ENCODE data around the gene CHD5. TPM values are rescaled to one million over a fixed set of nuclear protein-coding genes. Genes with fewer than 3 reads are reported as not detected.
A peak's percentile ranks its signal among the peaks of the same experiment; 100 is the strongest.

The CHD5 gene
- total and polyA plus RNA-seq, 2 of the 4 experiments (the other 2 are of a cell fraction), result under 0.01 to 0.09 TPM

DNA sequence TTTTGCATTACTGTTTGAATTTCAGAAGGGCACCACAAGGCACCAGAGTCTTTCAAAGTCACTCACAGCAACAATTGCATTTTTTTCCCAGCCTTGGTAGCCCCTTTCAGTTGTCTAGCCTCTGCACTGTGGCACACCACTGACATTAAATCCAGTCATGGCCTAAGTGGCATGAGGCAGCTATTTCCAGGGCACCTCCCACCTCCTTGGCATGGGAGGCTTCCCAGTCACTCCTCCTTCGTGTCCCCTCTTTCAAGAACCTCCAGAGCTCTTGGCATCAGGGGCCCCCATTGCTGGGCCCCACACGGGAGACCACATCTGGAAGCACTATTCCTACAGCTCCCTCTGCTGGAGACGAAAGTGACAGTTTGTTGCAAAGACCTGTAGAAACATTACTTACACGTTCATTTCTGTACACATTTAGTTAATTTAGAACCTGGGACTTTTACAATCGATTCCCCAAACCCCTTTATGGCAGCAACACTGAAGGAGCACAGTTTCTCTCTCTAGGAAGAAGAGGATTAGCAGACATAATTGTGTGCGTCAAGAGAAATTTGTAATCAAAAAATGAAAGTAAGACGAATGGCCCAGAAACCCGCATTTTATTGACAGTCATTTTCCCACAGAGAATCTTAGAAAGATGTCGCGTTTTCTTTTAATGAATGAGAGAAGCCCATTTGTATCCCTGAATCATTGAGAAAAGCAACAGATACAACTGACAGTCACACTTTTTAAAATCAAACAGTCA is 5.7 kb upstream of the CHD5 start:
- Histone ChIP-seq H4K8ac (ENCODE audit: low read depth in 2 of 2, low read length in 2 of 2) (no peak overlapping the region), H3K79me1 (ENCODE audit: low read depth in 1 of 2, low read length in 2 of 2) (peaks cover 20 to 39% of the 10 kb centered on the region in 2 experiments), H3K18ac (ENCODE audit: low read depth, low read length) (no peak overlapping the region), H3K27me3 (ENCODE audit: control insufficient read depth, insufficient read depth, low read length) (peaks cover 5% of the 10 kb centered on the region; the same call in 1 of the 2 replicates), H3K56ac (ENCODE audit: extremely low read depth, insufficient read depth, low read length) (no peak overlapping the region), H3K4me2 (ENCODE audit: low read depth, low read length) (peak overlapping the region; percentile 17; the same call in 1 of the 2 replicates), H2BK15ac (ENCODE audit: low read depth, low read length) (no peak overlapping the region), H2AK5ac (ENCODE audit: low read depth, low read length) (no peak overlapping the region), H3K4ac (ENCODE audit: low read depth, low read length) (no peak overlapping the region), H3K4me3 (ENCODE audit: insufficient read depth, low read depth, low read length) (no peak overlapping the region), H3K9me3 (ENCODE audit: control insufficient read depth, insufficient read depth, low read length) (no peaks in the 10 kb centered on the region), H2BK5ac (ENCODE audit: low read depth, low read length, poor library complexity, severe bottlenecking) (no peak overlapping the region), H3K9ac (ENCODE audit: low read depth, low read length) (no peak overlapping the region), H3K23ac (ENCODE audit: low read depth, low read length) (no peak overlapping the region), H2BK20ac (ENCODE audit: low read depth, low read length) (no peak overlapping the region), H3K14ac (replicated peaks; ENCODE audit: low read depth, low read length) (no peak overlapping the region), H4K20me1 (ENCODE audit: insufficient read depth, low read length) (peaks cover 60% of the 10 kb centered on the region), H2AK9ac (replicated peaks; ENCODE audit: low read depth, low read length, poor library complexity) (no peak overlapping the region), H4K5ac (ENCODE audit: low read depth, low read length) (no peak overlapping the region), H4K91ac (ENCODE audit: insufficient read depth, low read depth, low read length) (no peak overlapping the region), H3K36me3 (ENCODE audit: control insufficient read depth, insufficient read depth, low read length) (peaks cover 38% of the 10 kb centered on the region), H2BK120ac (ENCODE audit: low read depth, low read length) (no peak overlapping the region), H2AFZ (replicated peaks; ENCODE audit: low read length, poor library complexity) (no peak overlapping the region), H3K9me1 (ENCODE audit: insufficient read depth, low read length) (peaks cover 15% of the 10 kb centered on the region), H3K4me1 (ENCODE audit: control insufficient read depth, insufficient read depth, low read length) (peaks cover 14% of the 10 kb centered on the region), H3K27ac (ENCODE audit: insufficient read depth, low read length) (no peak overlapping the region)
- 20% methylated on average over 1 of the region's 10 CpGs; no CpG with 5 or more reads in 1 of the 2 experiments for WGBS, 2 experiments (ENCODE audit: extremely low coverage in 2 of 2, insufficient read length in 1 of 2)
- POLR2A ChIA-PET (ENCODE audit: unreplicated experiment), result no interaction called here
- TF ChIP-seq MXI1 (IDR thresholded peaks at IDR 0.05; ENCODE audit: borderline replicate concordance, low read depth, low read length) (no peak), RFX5 (IDR thresholded peaks at IDR 0.05; ENCODE audit: low read depth, low read length) (no peak), CHD1 (IDR thresholded peaks at IDR 0.05; ENCODE audit: low read depth, low read length) (no peak), RAD21 (IDR thresholded peaks at IDR 0.05; ENCODE audit: low read length) (peak; percentile 44), POLR2A (IDR thresholded peaks at IDR 0.05; ENCODE audit: low read depth, low read length) (no peak), NFE2L2 (IDR thresholded peaks at IDR 0.05; ENCODE audit: low read depth, low read length) (no peak), SMC3 (IDR thresholded peaks at IDR 0.05; ENCODE audit: low read depth, low read length) (peak; percentile 38; the same call in 1 of the 2 replicates), FOS (IDR thresholded peaks at IDR 0.05; ENCODE audit: low read depth, low read length) (no peak), MAFK (IDR thresholded peaks at IDR 0.05; ENCODE audit: low read depth, low read length) (no peak), MAZ (IDR thresholded peaks at IDR 0.05; ENCODE audit: borderline replicate concordance, low read depth, low read length) (no peak), BHLHE40 (IDR thresholded peaks at IDR 0.05; ENCODE audit: low read depth, low read length) (no peak)
- TF ChIP-seq, protein P1, sequence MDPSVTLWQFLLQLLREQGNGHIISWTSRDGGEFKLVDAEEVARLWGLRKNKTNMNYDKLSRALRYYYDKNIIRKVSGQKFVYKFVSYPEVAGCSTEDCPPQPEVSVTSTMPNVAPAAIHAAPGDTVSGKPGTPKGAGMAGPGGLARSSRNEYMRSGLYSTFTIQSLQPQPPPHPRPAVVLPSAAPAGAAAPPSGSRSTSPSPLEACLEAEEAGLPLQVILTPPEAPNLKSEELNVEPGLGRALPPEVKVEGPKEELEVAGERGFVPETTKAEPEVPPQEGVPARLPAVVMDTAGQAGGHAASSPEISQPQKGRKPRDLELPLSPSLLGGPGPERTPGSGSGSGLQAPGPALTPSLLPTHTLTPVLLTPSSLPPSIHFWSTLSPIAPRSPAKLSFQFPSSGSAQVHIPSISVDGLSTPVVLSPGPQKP (IDR thresholded peaks at IDR 0.05; ENCODE audit: borderline replicate concordance, low read depth, low read length), result no peak
- TF ChIP-seq, protein P2, sequence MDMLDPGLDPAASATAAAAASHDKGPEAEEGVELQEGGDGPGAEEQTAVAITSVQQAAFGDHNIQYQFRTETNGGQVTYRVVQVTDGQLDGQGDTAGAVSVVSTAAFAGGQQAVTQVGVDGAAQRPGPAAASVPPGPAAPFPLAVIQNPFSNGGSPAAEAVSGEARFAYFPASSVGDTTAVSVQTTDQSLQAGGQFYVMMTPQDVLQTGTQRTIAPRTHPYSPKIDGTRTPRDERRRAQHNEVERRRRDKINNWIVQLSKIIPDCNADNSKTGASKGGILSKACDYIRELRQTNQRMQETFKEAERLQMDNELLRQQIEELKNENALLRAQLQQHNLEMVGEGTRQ (IDR thresholded peaks at IDR 0.05; ENCODE audit: low read depth, low read length), result no peak
- TF ChIP-seq, protein P3, sequence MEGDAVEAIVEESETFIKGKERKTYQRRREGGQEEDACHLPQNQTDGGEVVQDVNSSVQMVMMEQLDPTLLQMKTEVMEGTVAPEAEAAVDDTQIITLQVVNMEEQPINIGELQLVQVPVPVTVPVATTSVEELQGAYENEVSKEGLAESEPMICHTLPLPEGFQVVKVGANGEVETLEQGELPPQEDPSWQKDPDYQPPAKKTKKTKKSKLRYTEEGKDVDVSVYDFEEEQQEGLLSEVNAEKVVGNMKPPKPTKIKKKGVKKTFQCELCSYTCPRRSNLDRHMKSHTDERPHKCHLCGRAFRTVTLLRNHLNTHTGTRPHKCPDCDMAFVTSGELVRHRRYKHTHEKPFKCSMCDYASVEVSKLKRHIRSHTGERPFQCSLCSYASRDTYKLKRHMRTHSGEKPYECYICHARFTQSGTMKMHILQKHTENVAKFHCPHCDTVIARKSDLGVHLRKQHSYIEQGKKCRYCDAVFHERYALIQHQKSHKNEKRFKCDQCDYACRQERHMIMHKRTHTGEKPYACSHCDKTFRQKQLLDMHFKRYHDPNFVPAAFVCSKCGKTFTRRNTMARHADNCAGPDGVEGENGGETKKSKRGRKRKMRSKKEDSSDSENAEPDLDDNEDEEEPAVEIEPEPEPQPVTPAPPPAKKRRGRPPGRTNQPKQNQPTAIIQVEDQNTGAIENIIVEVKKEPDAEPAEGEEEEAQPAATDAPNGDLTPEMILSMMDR (conservative IDR thresholded peaks at IDR 0.05; ENCODE audit: low read depth, low read length), result peak; percentile 54
- in situ Hi-C loops (cut with MboI; ENCODE audit: low sequenced_read_pairs), result no loop called here
- DNase-seq (peak; percentile 41), ATAC-seq (ENCODE audit: low read depth) (peak; percentile 59)
- CTCF ChIA-PET, result interaction anchor here (0.9 kb wide), 1 partner anchor 12 kb away, joined by 5 read pairs; no protein-coding TSS in a partner anchor
- intact Hi-C loops (cut with micrococcal nuclease), result loop anchor here (1.0 to 2.0 kb wide), 2 partner anchors 83 to 133 kb away; no protein-coding TSS in a partner anchor
- BruUV-seq (replicated peaks), result TSS peak; percentile 95
- dilution Hi-C loops (cut with HindIII; ENCODE audit: low sequenced_read_pairs, unreplicated experiment), result no loop called here

Data from IMR-90 (cell line).